Activated CD4-positive, alpha-beta memory T cell treated with anti-CD3 and anti-CD28 coated beads for 36 hours (primary cell): Measurements from ENCODE around the gene ORMDL2. TPM values are rescaled to one million over a fixed set of nuclear protein-coding genes. Genes with fewer than 3 reads are reported as not detected.
"Not testable (repeated sequence)": the region's sequence is repeated elsewhere in the genome, so short reads cannot be mapped to it uniquely, and the experiment has no call there.

Experiments used
- CTCF ChIA-PET: fragments of 350-600 bp; sonication (Branson Sonifier 250); formaldehyde crosslinking; loops from one replicate; lab custom pipeline; 2021; ENCODE audit warnings: antibody characterized with exemption, inconsistent platforms; lab: Charles Lee
- POLR2A ChIA-PET: fragments of 350-600 bp; sonication (Branson Sonifier 250); formaldehyde crosslinking; loops from one replicate; lab custom pipeline; 2021; ENCODE audit warnings: antibody characterized with exemption; lab: Charles Lee
- DNase-seq: peaks from one replicate; pipeline ENCODE4 v3.0.0-alpha.2; 2020
- H3K27ac Mint-ChIP-seq: one replicate; pipeline ENCODE4 v1.8.0; 2021; ENCODE audit warnings: mixed read lengths
- H3K27me3 Mint-ChIP-seq: one replicate; pipeline ENCODE4 v1.8.0; 2021; ENCODE audit warnings: mixed read lengths
- H3K36me3 Mint-ChIP-seq: one replicate; pipeline ENCODE4 v1.8.0; 2021; ENCODE audit warnings: mixed read lengths
- H3K4me1 Mint-ChIP-seq: one replicate; pipeline ENCODE4 v1.8.0; 2021; ENCODE audit warnings: low read depth, mixed read lengths
- H3K4me3 Mint-ChIP-seq: one replicate; pipeline ENCODE4 v1.8.0; 2021; ENCODE audit warnings: mild to moderate bottlenecking, mixed read lengths
- H3K9me3 Mint-ChIP-seq: one replicate; pipeline ENCODE4 v1.8.0; 2021; ENCODE audit warnings: mixed read lengths
- intact Hi-C: fragments of 100-400 bp; cut with micrococcal nuclease; formaldehyde crosslinking; loops from one replicate; pipeline ENCODE4 v1.15.1; 2023
- total RNA-seq, 2 experiments: library from RNA; stranded (reverse); gene quantifications; one replicate each; pipeline ENCODE4 v1.2.3, GENCODE V29; 2021

Gene ORMDL2
- total RNA-seq, 2 experiments from 2014 or later = 37.9 to 41.2 TPM

- ChIA-PET CTCF (interaction anchor here (0.7 to 1.0 kb wide), 2 partner anchors 9 to 99 kb away, joined by 4 read pairs; no protein-coding TSS in a partner anchor), POLR2A (no interaction called here)
- peaks cover 55% of the 10 kb centered on the region for H3K4me1 Mint-ChIP-seq
- peak overlapping the region; percentile 82 for H3K27ac Mint-ChIP-seq
- intact Hi-C loops = loop anchor here (5.0 kb wide), 1 partner anchor 619 kb away; the partner anchor contains the start of gene TIMELESS
- no peaks in the 10 kb centered on the region for H3K27me3 Mint-ChIP-seq
- peaks cover 25% of the 10 kb centered on the region for H3K36me3 Mint-ChIP-seq
- peak overlapping the region; percentile 95 for H3K4me3 Mint-ChIP-seq
- H3K9me3 Mint-ChIP-seq = no peaks in the 10 kb centered on the region
- DNase-seq = no peak
Measured at GRCh38 chr12:55827806-55828205, 10.0 kb downstream of the ORMDL2 start.

DNA sequence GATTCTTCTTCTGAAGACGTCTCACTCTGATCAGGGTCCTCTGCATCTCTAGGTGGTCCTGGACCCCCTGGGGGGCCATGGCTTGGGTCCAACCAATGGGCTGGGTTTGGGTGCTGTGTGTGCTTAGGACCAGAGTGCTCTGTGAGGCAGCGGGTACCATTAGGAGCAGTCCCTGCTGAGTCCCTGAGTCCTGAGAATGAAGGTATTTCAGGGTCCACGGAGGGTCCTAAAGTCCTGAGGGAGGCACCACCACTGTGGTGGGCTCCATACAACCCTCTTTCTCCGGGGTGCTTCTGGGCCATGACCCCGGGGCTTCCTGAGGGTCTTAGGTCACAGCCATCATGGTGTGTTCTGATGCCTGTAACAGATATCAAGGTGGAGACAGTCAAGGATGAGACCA is 10.5 kb downstream of the ORMDL2 start:
- CTCF ChIA-PET = interaction anchor here (0.6 to 3.4 kb wide), 5 partner anchors 10 to 112 kb away, joined by 3 to 19 read pairs (median 14); partner anchors contain the start of genes DGKA, ORMDL2 and SARNP

DNA sequence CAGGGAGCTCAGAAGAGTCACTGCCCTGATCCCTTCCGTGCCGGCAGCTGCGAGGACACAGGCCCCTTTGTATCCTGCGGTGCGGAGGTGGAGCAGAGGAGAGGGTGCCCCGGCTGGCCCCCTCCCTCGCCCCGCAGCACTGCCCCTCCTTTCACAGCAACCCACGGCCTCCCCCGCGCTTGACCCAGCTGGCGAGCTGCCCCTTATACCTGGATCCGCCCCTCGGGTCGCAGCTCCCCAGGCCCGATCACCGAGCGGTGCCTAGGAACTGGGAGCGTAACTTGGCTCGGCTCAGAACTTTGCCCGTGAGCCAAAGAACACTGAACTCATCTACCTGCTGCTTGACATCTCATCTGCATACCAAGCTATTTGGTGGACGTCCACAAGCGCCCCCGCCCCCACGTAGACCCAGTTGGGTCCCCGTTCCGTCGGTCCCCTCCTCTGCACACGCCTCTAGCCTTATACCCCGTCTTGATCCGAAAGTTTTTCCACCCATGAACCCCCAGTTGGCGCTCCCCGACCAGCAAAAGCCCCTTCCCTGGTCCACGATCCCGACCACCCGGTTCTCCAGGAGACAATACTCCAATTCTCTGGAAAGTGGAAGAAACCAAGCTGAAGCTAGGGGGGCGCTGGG is 12.2 kb downstream of the ORMDL2 start:
- H3K9me3 Mint-ChIP-seq = no peaks in the 10 kb centered on the region
- H3K27ac Mint-ChIP-seq = peak overlapping the region; percentile 82
- H3K4me1 Mint-ChIP-seq = peaks cover 39% of the 10 kb centered on the region
- no peaks in the 10 kb centered on the region for H3K27me3 Mint-ChIP-seq
- ChIA-PET POLR2A (interaction anchor here (1.1 to 3.0 kb wide), 10 partner anchors 10 to 275 kb away, joined by 3 to 29 read pairs (median 5); partner anchors contain the start of genes CD63, ORMDL2, PA2G4 and PYM1), CTCF (interaction anchor here (0.7 to 3.4 kb wide), 10 partner anchors 10 to 165 kb away, joined by 3 to 19 read pairs (median 6); partner anchors contain the start of genes ORMDL2 and SARNP)
- H3K4me3 Mint-ChIP-seq = peak overlapping the region; percentile 95
- H3K36me3 Mint-ChIP-seq = peaks cover 17% of the 10 kb centered on the region
- no peak for DNase-seq
- intact Hi-C loops = loop anchor here (1.0 to 5.0 kb wide), 3 partner anchors 12 to 617 kb away; partner anchors contain the start of genes ORMDL2, PYM1 and TIMELESS

More for the DNA sequence above, 10.5 kb downstream of the ORMDL2 start:
- Mint-ChIP-seq H3K9me3 (no peaks in the 10 kb centered on the region), H3K27me3 (no peaks in the 10 kb centered on the region), H3K4me1 (peaks cover 50% of the 10 kb centered on the region), H3K27ac (peak overlapping the region; percentile 82), H3K4me3 (peak overlapping the region; percentile 95), H3K36me3 (peaks cover 21% of the 10 kb centered on the region)
- POLR2A ChIA-PET = interaction anchor here (1.4 to 3.0 kb wide), 2 partner anchors 8 to 19 kb away, joined by 3 to 13 read pairs; no protein-coding TSS in a partner anchor
- intact Hi-C loops = loop anchor here (5.0 kb wide), 1 partner anchor 619 kb away; the partner anchor contains the start of gene TIMELESS
- no peak for DNase-seq

DNA sequence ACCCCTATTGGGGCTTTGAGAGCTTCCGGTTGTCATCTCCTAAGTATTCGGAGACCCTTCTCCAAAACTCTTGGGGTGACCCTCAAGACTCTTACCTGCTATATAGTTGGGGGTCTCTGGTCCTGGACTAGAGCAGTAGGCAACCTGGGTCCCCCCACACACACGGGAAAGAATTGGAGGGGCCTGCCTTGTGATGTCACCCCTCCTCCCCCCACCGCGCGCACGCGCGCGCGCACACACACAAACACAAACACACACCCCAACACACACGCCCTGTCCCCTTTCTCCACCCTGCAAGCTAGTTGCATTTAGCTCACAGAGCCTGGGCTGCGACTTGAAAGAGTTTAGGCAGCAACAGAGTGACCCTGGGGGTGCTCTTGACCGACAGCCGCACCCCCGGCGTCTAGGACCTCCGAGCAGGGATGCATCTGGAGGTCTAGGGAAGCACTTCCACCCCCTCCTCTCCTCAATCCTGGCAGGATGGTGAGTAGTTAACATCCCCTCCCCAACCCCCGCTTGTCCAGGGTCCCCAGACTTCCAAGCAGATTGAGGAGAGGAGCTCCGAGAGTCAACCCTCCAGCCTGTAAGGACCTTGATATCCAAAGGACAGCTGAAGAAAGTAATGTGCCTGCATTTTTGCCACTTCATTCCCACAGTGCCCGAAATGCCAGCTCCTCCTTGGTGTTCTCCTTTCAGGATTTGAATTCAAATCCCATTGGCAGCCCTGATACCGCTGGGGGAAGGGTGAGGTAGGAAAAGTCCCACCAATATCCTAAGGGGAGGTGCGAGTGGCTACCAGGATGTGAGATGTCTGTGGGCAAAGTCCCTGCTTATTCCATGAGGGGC is 13.0 kb downstream of the ORMDL2 start:
- ChIA-PET POLR2A (interaction anchor here (1.1 to 3.0 kb wide), 6 partner anchors 9 to 143 kb away, joined by 3 to 29 read pairs (median 9); partner anchors contain the start of genes ORMDL2, PYM1, RAB5B and SARNP), CTCF (interaction anchor here (0.7 to 3.4 kb wide), 9 partner anchors 11 to 164 kb away, joined by 3 to 19 read pairs (median 6); partner anchors contain the start of genes ORMDL2 and SARNP)
- Mint-ChIP-seq H3K4me1 (peaks cover 37% of the 10 kb centered on the region), H3K9me3 (no peaks in the 10 kb centered on the region), H3K27me3 (no peaks in the 10 kb centered on the region), H3K4me3 (peak overlapping the region; percentile 95), H3K27ac (peak overlapping the region; percentile 82), H3K36me3 (peaks cover 16% of the 10 kb centered on the region)
- intact Hi-C loops = no loop called here
- peak; percentile 53 for DNase-seq

GRCh38 chr12:55831447-55831815 is 13.6 kb downstream of the ORMDL2 start:
- DNase-seq = no peak
- Mint-ChIP-seq H3K4me1 (peaks cover 31% of the 10 kb centered on the region), H3K9me3 (no peaks in the 10 kb centered on the region), H3K27me3 (no peaks in the 10 kb centered on the region), H3K36me3 (peaks cover 14% of the 10 kb centered on the region), H3K27ac (no peak overlapping the region), H3K4me3 (peak overlapping the region; percentile 95)
- ChIA-PET CTCF (interaction anchor here (1.7 to 3.4 kb wide), 2 partner anchors 11 to 109 kb away, joined by 6 to 15 read pairs; no protein-coding TSS in a partner anchor), POLR2A (interaction anchor here (2.8 to 3.0 kb wide), 2 partner anchors 16 to 95 kb away, joined by 13 to 27 read pairs; partner anchors contain the start of gene PYM1)
- intact Hi-C loops = no loop called here

DNA sequence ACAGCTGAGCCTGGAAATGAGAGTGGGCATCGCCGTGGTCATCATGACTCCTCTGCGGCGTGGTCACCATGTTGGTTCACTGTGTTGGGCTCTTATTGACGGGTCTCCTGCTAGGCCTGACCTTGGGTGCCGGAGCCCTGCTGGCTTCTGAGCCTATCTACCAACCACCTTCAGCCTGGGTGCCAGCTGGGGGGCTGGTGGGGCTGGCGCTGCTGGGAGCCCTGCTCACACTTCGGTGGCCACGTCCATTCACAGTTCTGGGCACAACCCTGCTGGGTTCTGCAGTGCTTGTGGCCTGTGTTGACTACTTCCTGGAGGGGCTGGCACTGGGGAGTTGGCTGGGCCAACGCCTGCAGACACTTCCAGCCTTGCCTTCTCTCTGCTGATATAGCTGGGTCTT is 15.2 kb downstream of the ORMDL2 start:
- intact Hi-C loops = no loop called here
- ChIA-PET CTCF (no interaction called here), POLR2A (no interaction called here)
- peaks cover 19% of the 10 kb centered on the region for H3K4me1 Mint-ChIP-seq
- no peak for DNase-seq
- peaks cover 5% of the 10 kb centered on the region for H3K36me3 Mint-ChIP-seq
- no peak overlapping the region for H3K4me3 Mint-ChIP-seq
- H3K27me3 Mint-ChIP-seq = no peaks in the 10 kb centered on the region
- H3K27ac Mint-ChIP-seq = no peak overlapping the region
- H3K9me3 Mint-ChIP-seq = no peaks in the 10 kb centered on the region

DNA sequence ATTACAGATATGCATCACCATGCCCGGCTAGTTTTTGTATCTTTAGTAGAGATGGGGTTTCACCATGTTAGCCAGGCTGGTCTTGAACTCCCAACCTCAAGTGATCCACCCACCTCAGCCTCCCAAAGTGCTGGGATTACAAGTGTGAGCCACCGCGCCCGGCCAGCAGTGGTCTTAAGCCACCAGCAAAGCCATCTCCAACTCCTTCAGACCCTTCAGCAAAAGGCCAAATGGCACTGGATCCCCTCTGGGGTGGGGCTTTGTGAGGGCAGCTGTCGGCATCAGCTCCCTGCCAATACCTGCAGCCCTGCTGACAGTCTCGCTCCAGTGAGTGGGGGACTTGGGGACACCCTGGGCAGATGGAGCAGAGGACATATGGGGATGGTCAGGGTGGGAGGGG is 16.6 kb downstream of the ORMDL2 start:
- H3K9me3 Mint-ChIP-seq, DNase-seq, intact Hi-C loops, CTCF ChIA-PET, H3K36me3 Mint-ChIP-seq, H3K27ac Mint-ChIP-seq, H3K27me3 Mint-ChIP-seq, H3K4me3 Mint-ChIP-seq, POLR2A ChIA-PET: not testable (repeated sequence)
- H3K4me1 Mint-ChIP-seq = peaks cover 12% of the 10 kb centered on the region

DNA sequence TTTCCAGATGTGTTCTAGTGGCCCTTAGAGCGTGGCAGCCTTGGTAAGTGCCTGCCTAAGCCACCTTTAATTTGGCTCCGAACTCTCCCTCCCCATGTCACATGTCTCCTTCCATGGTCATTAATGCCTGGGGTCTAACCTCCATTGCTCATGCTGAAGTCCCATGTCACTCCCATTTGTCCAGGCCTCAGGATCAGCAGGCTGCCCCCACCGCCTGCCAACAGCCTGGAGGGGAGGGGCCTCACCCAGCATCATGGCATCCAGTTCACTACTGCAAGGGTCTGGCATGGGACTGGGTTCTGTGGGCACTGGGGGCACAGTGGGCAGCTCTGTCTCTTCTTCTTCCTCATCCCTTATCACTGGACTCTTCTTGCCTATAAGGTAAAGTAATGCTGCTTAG is 20.5 kb downstream of the ORMDL2 start:
- H3K27ac Mint-ChIP-seq = no peak overlapping the region
- intact Hi-C loops = no loop called here
- CTCF ChIA-PET = no interaction called here
- no peaks in the 10 kb centered on the region for H3K9me3 Mint-ChIP-seq
- H3K4me3 Mint-ChIP-seq = no peak overlapping the region
- no peaks in the 10 kb centered on the region for H3K4me1 Mint-ChIP-seq
- POLR2A ChIA-PET = no interaction called here
- no peaks in the 10 kb centered on the region for H3K36me3 Mint-ChIP-seq
- no peak for DNase-seq
- H3K27me3 Mint-ChIP-seq = no peaks in the 10 kb centered on the region

DNA sequence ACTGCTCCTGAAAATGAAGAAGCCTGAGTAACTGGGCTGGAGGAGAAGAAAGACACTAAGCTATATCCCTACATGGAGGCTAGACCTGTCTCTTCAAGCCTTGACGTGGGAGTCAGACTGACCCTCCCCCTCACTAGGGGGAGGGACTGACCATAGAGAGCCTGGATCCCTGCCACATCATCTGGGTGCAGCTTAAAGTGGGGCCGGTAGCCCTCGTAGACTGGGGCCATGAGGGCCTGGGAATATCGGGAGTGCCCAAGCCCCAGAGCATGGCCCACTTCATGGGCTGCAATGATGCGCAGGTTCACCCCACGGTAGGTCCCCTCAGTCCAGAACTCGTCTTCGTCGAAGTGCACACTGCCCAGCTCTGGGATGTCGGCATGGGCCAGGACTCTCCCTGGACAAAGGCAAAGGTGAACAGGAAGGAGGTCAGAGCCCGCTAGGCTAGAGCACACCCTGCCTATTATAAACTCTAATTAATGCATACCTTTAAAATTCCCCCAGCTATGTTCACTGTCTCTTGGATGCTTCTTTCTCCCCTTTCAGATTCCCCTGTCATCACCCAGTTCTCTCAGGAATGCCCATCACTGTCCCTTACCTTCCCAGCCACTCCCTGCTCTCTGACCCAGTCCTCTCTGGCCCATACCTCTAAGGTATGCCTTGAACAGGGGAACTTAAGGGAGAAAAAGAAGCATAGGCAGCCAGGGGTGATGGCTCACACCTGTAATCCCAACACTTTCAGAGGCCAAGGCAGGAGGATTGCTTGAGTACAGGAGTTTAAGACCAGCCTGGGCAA is 21.7 kb downstream of the ORMDL2 start:
- Mint-ChIP-seq H3K27ac (no peak overlapping the region), H3K27me3 (no peaks in the 10 kb centered on the region), H3K36me3 (no peaks in the 10 kb centered on the region), H3K4me1 (no peaks in the 10 kb centered on the region), H3K9me3 (no peaks in the 10 kb centered on the region), H3K4me3 (no peak overlapping the region)
- ChIA-PET POLR2A (interaction anchor here (1.0 kb wide), 1 partner anchor 10 kb away, joined by 3 read pairs; the partner anchor contains the start of gene DNAJC14), CTCF (no interaction called here)
- DNase-seq = no peak
- intact Hi-C loops = no loop called here

DNA sequence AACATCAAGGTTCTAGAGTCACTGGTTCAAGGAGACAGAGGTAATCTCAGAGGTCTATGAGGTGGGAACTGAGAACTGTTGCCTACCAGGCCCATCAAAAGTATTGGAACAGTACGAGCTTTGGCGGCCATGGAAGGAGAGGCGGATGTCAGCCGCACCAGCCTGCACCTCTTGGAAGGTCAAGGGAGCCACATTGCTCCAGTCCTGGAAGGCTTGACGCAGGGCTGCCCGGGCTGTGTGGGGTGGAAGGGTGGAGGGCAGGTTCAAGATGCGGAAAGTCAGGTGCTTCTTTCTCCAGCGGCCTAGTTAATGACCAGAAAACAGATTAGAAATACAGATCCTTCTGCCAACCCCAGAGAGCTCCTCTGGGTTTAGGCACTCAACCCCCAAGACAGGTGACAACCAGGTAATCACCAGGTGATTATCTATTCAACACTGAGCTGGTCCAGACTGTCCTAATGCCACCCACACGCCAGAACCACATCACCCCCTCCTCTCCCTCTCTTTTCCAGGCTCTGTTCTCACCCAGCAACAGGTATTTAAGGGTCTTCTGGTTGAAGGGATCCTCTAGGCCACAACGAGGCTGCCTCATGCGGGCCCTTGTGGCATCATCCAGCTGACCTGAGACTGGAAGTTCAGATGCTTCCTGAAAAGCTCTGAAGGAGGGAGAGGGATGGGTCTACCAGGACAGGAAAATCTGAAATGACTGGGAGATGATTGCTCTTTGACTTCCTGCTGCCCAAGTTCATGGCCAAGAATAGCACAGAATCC is 22.9 kb downstream of the ORMDL2 start:
- H3K36me3 Mint-ChIP-seq = no peaks in the 10 kb centered on the region
- H3K9me3 Mint-ChIP-seq = no peaks in the 10 kb centered on the region
- ChIA-PET POLR2A (no interaction called here), CTCF (no interaction called here)
- no peak for DNase-seq
- no peaks in the 10 kb centered on the region for H3K4me1 Mint-ChIP-seq
- H3K27me3 Mint-ChIP-seq = no peaks in the 10 kb centered on the region
- H3K27ac Mint-ChIP-seq = no peak overlapping the region
- intact Hi-C loops = no loop called here
- H3K4me3 Mint-ChIP-seq = no peak overlapping the region
